HG02678 (cell line): ENCODE measurements around the gene PLD1.

ENCODE experiments used
- ATAC-seq: cut with Tn5 transposase; IDR thresholded peaks from one replicate; pipeline ENCODE4 v1.9.1; 2021; ENCODE audit warnings: mild to moderate bottlenecking, moderate library complexity; ENCODE audit not compliant: unreplicated experiment

PLD1 gene

DNA sequence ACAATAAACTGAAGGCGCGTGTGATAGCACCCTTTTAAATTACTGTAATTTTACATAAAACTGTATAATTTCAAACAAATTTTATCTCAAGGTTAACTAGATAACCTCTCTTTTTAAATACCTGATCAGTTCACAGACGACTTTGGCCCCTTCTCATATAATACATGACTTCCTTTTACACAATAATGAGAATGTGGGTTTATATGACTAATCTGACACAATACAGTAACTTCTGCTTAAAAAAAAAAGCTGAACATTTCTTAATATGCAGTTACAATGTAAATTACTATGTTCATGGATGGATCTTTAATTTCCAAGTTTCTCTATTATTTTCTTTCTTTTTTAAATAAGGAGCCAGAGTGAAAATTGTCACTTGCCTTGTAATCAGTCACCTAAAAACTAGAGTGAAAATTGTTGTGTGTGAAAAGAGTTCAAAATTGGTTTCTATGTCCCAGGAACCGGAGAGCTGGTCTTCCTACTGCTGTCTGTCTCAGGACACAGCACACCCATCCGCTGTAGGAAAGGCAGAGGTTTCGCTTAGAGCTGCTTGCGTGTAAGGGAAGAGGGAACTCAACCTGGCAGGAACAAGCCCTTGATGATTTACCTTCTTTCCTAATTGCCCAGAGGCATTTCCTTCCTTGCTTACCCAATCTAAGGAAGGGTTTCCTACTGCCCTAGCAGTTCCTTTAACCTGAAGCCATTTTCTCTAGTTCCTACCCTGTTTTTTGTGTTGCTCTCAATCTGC lies 33.3 kb downstream of the PLD1 start:
- ATAC-seq = no peak

- no peak for ATAC-seq
Measured at GRCh38 chr3:171776411-171776810, 33.9 kb downstream of the PLD1 start.

- no peak for ATAC-seq
Measured at GRCh38 chr3:171775943-171776342, 34.3 kb downstream of the PLD1 start.

DNA sequence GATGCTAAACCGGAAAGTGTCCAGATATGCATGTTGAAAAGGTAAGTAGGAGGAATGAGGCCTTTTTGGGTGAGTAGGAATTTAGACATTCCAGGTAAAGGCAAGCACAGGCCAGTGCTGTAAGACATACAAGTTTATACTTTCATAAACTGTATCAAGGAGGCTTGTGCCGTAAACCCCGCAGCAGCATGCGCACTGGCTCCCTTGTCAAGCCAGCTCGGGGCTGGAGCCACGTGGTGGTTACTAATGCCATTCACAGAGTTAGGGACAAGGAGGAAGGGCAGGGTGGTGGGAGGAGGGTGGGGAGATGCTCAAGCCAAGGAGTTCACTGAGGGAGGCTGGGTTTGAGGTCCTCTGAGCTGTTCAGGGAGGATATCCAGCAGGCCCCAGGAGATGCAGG lies 35.8 kb downstream of the PLD1 start:
- no peak for ATAC-seq

GRCh38 chr3:171772427-171773056 lies 37.7 kb downstream of the PLD1 start:
- no peak for ATAC-seq

DNA sequence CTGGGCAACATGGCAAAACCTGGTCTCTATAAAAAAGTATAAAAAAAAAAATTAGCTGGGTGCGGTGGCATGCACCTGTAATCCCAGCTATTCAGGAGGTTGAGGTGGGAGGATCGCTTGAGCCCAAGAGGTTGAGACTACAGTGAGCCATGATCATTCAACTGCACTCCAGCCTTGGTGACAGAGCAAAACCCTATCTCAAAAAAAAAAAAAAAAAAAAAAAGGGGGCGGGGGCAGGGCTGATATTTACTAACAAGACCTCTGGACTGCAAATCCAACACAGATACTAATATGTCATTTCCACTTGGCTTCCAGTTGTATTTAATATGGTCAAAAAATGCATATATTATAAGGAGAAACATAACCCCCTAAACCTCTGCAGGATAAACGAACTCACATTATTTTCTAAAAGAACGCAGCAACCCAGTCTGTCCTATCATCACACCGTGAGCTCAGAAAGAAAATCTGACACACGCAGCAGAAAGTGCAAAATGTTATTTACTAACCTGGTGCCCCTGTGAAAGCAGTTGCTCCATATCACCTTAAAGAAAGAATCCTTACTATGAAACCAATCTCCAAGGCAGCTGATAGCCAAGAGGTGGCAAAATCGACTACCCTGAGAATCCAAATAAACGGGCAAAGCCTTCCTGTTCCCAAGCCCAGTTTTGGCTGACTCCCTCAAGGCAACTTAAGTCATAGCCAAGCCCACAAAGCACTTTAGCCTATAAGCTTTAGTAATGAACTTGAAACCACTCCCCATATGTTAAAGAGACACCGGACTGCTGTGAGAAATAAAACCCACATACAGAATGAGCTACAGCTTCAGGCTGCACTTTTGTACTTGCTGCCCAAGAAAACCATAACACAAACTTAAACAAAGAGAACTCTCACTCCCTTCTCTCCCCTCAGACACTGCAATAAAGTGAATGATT lies 39.3 kb downstream of the PLD1 start:
- ATAC-seq = peak; percentile 74

DNA sequence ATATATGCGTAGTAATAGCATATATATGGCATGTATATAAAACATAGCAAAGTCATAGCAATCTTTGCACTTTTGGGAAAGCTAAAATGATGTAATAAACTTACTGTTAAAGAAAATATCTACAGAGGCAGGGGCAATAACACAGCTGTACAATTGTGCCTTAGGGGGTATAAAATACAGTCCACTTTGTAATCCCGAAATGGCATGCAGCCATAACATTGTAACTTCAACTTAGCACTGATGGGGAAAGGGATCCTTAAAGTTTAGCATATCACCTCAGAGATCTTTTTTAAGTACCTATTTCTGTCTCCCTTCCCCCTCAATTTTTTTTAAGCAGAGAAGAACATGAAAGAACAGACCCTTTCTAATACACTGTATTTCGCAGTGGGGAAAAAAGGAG lies 40.8 kb downstream of the PLD1 start:
- no peak for ATAC-seq

DNA sequence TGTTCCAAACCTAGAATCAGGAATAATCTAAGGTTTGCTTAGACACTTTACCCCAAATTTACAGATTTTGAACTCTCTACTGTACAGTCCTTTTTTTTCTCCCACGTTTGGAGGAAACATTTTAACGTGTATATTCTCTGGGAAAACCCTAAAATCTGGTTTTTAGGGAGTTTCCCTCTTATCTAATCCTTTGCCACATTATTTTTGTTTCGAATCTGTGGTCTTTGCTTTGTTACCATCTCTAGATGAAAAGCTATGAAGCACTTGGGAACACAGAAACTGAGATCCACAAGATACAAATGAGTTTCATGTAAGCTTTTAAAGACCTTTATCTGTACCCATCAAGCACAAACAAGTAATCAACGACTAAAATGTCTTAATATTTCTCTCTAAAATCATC lies 41.3 kb downstream of the PLD1 start:
- no peak for ATAC-seq

- no peak for ATAC-seq
Measured at GRCh38 chr3:171768281-171768900, 41.9 kb downstream of the PLD1 start.

DNA sequence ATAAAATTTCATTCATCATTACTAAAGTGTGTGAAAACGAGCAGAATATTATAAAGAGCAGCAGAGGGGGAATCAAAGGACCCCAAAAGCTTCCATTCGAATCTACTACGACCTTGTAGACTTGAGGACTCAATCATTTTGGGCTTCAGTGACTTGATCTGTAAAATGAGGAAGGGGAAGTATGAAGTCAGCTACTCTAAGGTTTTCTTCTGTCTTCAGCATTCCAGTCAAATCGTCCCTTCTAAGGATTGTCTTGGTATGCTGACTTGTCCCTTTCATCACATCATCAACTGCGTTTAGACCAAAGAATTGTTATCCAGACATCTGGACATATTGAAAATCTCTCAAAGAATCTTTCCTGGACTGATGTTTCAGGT lies 44.8 kb downstream of the PLD1 start:
- no peak for ATAC-seq

DNA sequence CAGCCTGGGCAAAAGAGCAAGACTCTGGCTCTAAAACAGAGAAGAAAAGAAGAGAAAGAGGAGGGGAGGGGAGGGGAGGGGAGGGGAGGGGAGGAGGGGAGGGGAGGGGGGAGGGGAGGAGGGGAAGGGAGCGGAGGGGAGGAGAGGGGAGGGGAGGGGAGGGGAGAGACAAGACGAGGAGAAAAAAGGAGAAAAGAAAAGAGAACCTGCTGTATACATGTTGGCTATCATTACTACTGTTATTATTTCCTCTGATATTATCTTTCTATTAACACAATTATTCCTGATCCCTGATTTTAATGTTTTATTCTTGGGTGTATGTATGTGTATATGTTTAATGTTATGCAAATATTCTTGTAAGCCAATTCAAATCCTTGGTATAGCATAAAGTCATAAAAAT lies 46.9 kb downstream of the PLD1 start:
- ATAC-seq = no peak

- ATAC-seq = no peak
Measured at GRCh38 chr3:171760477-171760876, 49.8 kb downstream of the PLD1 start.

GRCh38 chr3:171758109-171758508 lies 52.2 kb downstream of the PLD1 start:
- no peak for ATAC-seq

GRCh38 chr3:171757361-171758034 lies 52.8 kb downstream of the PLD1 start:
- ATAC-seq = no peak

DNA sequence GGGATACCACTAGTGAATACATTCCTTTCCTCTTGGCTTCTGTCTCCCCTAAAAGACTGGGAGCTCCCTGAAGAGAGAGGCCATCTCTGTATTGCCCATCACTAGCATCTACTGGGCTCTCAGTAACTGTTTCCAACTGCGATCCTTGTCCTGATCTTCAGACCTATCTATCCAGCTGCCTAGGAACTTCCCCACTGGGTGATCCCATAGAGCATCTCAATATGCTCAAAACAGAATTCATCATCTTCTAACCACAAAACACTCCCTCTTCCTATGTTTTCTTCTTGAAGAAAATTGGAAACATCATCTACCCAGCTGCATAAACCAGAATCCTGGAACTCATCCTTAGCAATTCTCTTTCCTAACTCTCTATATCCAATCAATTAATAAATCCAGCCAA lies 54.6 kb downstream of the PLD1 start:
- no peak for ATAC-seq

DNA sequence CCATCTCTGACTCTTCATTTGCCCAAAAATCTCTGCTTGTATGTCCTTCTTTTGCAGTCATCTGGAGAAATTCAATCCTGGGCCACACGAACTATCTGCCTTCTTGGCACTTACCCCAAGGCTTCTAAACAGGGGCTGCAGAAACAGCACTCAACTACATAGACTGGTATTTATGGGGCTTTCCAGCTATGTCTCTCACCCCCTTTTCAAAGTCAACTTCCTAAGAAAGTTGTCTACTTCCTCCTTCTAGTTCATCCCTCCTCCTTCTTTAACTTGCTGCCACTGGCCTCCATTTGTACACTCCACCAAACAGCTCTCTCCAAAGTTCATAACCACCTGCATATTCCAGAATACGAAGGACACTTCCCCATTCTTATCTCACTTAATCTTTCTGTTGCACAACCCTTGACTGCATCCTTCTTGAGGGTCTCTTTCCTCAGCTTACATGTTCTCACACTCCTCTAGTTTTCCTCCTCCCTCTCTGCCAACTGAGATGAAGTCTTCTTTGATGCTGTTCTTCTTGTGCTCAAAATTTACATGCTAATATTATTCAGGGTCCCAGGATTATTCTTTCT lies 55.2 kb downstream of the PLD1 start:
- no peak for ATAC-seq

GRCh38 chr3:171753665-171754408 lies 56.4 kb downstream of the PLD1 start:
- no peak for ATAC-seq

DNA sequence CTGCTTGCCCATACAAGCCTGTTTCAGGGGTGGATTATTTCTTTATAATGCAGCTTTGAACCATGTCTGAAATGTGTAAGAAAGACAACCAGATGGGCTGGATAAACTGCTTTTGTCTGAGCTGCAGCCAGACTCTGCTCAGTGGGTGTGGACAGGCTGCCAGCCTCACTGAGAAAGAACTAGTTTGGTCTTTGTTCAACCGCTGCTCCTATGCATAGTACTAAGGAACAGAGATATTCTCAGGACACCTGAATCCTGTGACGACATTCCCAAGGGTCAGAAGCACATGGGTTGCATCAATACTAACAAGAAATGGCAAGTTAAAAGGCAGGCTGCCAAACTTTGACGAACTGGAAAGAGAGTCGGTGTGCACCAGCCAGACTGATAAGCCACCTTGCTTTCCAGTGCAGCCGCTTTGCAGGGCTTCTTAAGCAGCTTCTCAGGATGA lies 57.2 kb downstream of the PLD1 start:
- ATAC-seq = no peak

DNA sequence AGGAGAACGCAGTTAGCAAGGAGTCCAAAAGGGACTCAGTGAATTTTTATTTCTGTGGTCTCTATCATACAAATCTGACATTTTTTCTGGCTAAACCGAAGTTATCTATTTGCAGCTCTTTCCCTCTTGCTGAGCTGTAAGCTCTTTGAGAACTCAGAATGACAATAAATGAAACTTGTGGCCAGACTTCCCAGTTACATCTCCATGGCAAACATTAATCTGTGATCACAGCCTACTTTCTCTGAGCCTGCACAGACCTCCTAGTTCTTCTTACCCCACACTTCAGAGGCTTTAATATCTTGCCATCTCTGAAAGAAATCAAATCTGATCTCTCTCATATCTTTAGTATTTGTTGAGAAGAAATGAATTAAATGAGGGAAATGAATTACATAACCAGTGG lies 58.0 kb downstream of the PLD1 start:
- ATAC-seq = no peak

GRCh38 chr3:171749124-171749523 lies 61.2 kb downstream of the PLD1 start:
- no peak for ATAC-seq
